Caco-2 (cell line): ENCODE results near the gene SLC46A1. TPM values are rescaled to one million over a fixed set of nuclear protein-coding genes. Genes with fewer than 3 reads are reported as not detected.

Experiments used
- BruUV-seq: library from RNA; stranded (reverse); fragments of 400-500 nt; replicated peaks from 2 replicates; lab custom pipeline; 2021; lab: Mats Ljungman, UMichigan
- CTCF ChIA-PET: fragments of 300-600 bp; sonication (Branson Sonifier 250); formaldehyde crosslinking; loops from one replicate; lab custom pipeline; 2022; ENCODE audit warnings: antibody characterized with exemption; lab: Charles Lee
- POLR2A ChIA-PET: fragments of 300-600 bp; sonication (Branson Sonifier 250); formaldehyde crosslinking; loops from one replicate; lab custom pipeline; 2022; ENCODE audit warnings: antibody characterized with exemption; lab: Charles Lee
- DNase-seq, 2 experiments: peaks; one replicate each; pipeline versions ENCODE4 v3.0.0 to v3.0.0-alpha.2; 2020 to 2022
- H3K27me3 ChIP-seq: replicated peaks from 2 replicates; pipeline ENCODE4 v1.6.0; 2011; ENCODE audit warnings: low read length; ENCODE audit not compliant: control insufficient read depth, insufficient read depth
- H3K36me3 ChIP-seq: 2 replicates; pipeline ENCODE4 v1.5.1; 2011; ENCODE audit warnings: low read length; ENCODE audit not compliant: control insufficient read depth, insufficient read depth
- H3K4me1 ChIP-seq: fragments of 250-450 bp; sonication (Bioruptor Pico); 2 replicates; pipeline ENCODE4 v1.5.1; 2020; ENCODE audit warnings: mild to moderate bottlenecking
- H3K4me3 ChIP-seq: 2 replicates; pipeline ENCODE4 v1.5.1; 2011; ENCODE audit warnings: low read depth, mild to moderate bottlenecking, control low read depth, low read length
- H3K9me3 ChIP-seq: fragments of 250-450 bp; sonication (Bioruptor Pico); 2 replicates; pipeline ENCODE4 v1.5.1; 2020; ENCODE audit warnings: mild to moderate bottlenecking, moderate library complexity
- H3K27ac Mint-ChIP-seq: one replicate; pipeline ENCODE4 v1.8.0; 2022; ENCODE audit warnings: mixed read lengths; ENCODE audit not compliant: unreplicated experiment
- H3K27me3 Mint-ChIP-seq: one replicate; pipeline ENCODE4 v1.8.0; 2022; ENCODE audit warnings: mixed read lengths; ENCODE audit not compliant: insufficient read depth, unreplicated experiment
- H3K36me3 Mint-ChIP-seq: one replicate; pipeline ENCODE4 v1.8.0; 2022; ENCODE audit warnings: mild to moderate bottlenecking, mixed read lengths; ENCODE audit not compliant: insufficient read depth, unreplicated experiment
- H3K4me1 Mint-ChIP-seq: one replicate; pipeline ENCODE4 v1.8.0; 2022; ENCODE audit warnings: low read depth, mixed read lengths; ENCODE audit not compliant: unreplicated experiment
- H3K4me3 Mint-ChIP-seq: one replicate; pipeline ENCODE4 v1.8.0; 2022; ENCODE audit warnings: mild to moderate bottlenecking, moderate library complexity, mixed read lengths; ENCODE audit not compliant: unreplicated experiment
- H3K9me3 Mint-ChIP-seq: one replicate; pipeline ENCODE4 v1.8.0; 2022; ENCODE audit warnings: mixed read lengths; ENCODE audit not compliant: unreplicated experiment
- intact Hi-C: fragments of 100-400 bp; cut with micrococcal nuclease; formaldehyde crosslinking; loops from one replicate; pipeline ENCODE4 v1.10.0; 2022; ENCODE audit not compliant: unreplicated experiment
- total RNA-seq: library from RNA; stranded (reverse); gene quantifications from 2 replicates; pipeline ENCODE4 v1.2.3, GENCODE V29; 2022
- TF ChIP-seq, protein P1 (sequence below), 2 experiments: fragments of 200-600 bp in 1 of 2; IDR thresholded peaks; 1 replicate in 1 of 2; 2 replicates in 1 of 2; pipeline versions ENCODE4 v1.5.1 to v1.8.0; 2011 to 2022; ENCODE audit warnings: antibody characterized with exemption in 1 of 2, control low read depth in 1 of 2, inconsistent platforms in 1 of 2, low read depth in 1 of 2, low read length in 1 of 2, mild to moderate bottlenecking in 1 of 2, moderate library complexity in 1 of 2; ENCODE audit not compliant: insufficient read depth in 1 of 2, severe bottlenecking in 1 of 2, unreplicated experiment in 1 of 2

Gene SLC46A1
- total RNA-seq, 1 experiment from 2014 or later, result 114 TPM

DNA sequence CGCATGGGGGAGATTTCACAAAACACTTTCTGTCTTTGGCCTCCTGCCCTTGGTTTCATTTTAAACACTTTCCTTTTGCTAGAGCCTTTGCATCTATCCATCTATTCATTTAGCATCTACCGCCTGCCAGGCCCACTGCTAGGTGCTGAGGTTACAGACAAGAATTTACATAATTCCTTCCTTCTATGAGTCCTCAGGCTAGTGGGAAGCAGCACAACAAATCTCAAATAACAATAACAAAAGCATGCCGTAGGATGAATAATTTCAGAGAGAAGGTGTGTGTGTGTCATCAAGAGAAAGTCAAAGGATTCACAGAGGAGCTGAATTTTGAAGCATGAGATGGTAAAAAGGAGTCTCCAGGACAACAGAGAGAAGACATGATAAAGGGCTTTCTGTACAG is 6.1 kb upstream of the SLC46A1 start:
- Histone ChIP-seq H3K36me3 (no peaks in the 10 kb centered on the region), H3K27me3 (no peaks in the 10 kb centered on the region), H3K9me3 (no peaks in the 10 kb centered on the region), H3K4me3 (no peak overlapping the region), H3K4me1 (peaks cover 44% of the 10 kb centered on the region)
- intact Hi-C loops, result no loop called here
- H3K36me3 Mint-ChIP-seq, result no peaks in the 10 kb centered on the region
- no peaks in the 10 kb centered on the region for H3K9me3 Mint-ChIP-seq
- no peak overlapping the region for H3K4me3 Mint-ChIP-seq
- ChIA-PET CTCF (no interaction called here), POLR2A (no interaction called here)
- DNase-seq, result no peak
- H3K4me1 Mint-ChIP-seq, result peaks cover 32% of the 10 kb centered on the region
- no peaks in the 10 kb centered on the region for H3K27me3 Mint-ChIP-seq
- H3K27ac Mint-ChIP-seq, result no peak overlapping the region
- TF ChIP-seq, protein P1, sequence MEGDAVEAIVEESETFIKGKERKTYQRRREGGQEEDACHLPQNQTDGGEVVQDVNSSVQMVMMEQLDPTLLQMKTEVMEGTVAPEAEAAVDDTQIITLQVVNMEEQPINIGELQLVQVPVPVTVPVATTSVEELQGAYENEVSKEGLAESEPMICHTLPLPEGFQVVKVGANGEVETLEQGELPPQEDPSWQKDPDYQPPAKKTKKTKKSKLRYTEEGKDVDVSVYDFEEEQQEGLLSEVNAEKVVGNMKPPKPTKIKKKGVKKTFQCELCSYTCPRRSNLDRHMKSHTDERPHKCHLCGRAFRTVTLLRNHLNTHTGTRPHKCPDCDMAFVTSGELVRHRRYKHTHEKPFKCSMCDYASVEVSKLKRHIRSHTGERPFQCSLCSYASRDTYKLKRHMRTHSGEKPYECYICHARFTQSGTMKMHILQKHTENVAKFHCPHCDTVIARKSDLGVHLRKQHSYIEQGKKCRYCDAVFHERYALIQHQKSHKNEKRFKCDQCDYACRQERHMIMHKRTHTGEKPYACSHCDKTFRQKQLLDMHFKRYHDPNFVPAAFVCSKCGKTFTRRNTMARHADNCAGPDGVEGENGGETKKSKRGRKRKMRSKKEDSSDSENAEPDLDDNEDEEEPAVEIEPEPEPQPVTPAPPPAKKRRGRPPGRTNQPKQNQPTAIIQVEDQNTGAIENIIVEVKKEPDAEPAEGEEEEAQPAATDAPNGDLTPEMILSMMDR (IDR thresholded peaks at IDR 0.05; ENCODE audit: insufficient read depth in 1 of 2, low read depth in 1 of 2, low read length in 1 of 2, severe bottlenecking in 1 of 2, unreplicated experiment in 1 of 2), result no peak
- no TSS peak for BruUV-seq

DNA sequence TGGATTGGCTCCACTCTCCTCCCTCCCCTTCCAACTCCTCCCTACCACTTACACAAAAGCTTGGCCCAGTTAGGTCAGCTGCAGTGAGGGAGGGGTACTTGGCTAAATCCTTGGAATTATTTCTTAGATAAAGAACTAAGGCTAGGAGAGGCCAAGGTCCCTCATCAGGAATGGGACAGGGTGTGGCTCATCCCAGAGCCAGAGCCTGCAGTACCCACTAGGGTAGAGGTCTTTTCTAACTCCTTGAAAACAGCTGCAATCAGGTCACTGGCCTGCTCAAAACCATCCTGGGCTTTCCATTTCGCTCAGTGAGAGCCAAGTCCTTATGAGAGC is 1.9 kb upstream of the SLC46A1 start:
- Mint-ChIP-seq H3K9me3 (no peaks in the 10 kb centered on the region), H3K4me1 (peaks cover 31% of the 10 kb centered on the region), H3K27ac (peak overlapping the region; percentile 72), H3K36me3 (peaks cover 30% of the 10 kb centered on the region), H3K27me3 (no peaks in the 10 kb centered on the region), H3K4me3 (peak overlapping the region; percentile 90)
- Histone ChIP-seq H3K4me1 (peaks cover 52% of the 10 kb centered on the region), H3K27me3 (no peaks in the 10 kb centered on the region), H3K4me3 (no peak overlapping the region), H3K36me3 (peaks cover 6% of the 10 kb centered on the region), H3K9me3 (no peaks in the 10 kb centered on the region)
- DNase-seq, result peak in 1 of 2 experiments; percentile 86
- POLR2A ChIA-PET, result interaction anchor here (1.2 to 4.6 kb wide), 8 partner anchors 10 to 72 kb away, joined by 4 to 40 read pairs (median 10); partner anchors contain the start of genes IFT20, POLDIP2, TNFAIP1 and VTN
- CTCF ChIA-PET, result interaction anchor here (0.6 to 3.0 kb wide), 10 partner anchors 8 to 528 kb away, joined by 3 to 40 read pairs (median 4); partner anchors contain the start of genes IFT20, SLC13A2, TNFAIP1 and VTN
- TF ChIP-seq, protein P1 (IDR thresholded peaks at IDR 0.05; ENCODE audit: insufficient read depth in 1 of 2, low read depth in 1 of 2, low read length in 1 of 2, severe bottlenecking in 1 of 2, unreplicated experiment in 1 of 2), result no peak
- no TSS peak for BruUV-seq
- intact Hi-C loops, result loop anchor here (1.0 to 10.0 kb wide), 3 partner anchors 8 to 173 kb away; no protein-coding TSS in a partner anchor

DNA sequence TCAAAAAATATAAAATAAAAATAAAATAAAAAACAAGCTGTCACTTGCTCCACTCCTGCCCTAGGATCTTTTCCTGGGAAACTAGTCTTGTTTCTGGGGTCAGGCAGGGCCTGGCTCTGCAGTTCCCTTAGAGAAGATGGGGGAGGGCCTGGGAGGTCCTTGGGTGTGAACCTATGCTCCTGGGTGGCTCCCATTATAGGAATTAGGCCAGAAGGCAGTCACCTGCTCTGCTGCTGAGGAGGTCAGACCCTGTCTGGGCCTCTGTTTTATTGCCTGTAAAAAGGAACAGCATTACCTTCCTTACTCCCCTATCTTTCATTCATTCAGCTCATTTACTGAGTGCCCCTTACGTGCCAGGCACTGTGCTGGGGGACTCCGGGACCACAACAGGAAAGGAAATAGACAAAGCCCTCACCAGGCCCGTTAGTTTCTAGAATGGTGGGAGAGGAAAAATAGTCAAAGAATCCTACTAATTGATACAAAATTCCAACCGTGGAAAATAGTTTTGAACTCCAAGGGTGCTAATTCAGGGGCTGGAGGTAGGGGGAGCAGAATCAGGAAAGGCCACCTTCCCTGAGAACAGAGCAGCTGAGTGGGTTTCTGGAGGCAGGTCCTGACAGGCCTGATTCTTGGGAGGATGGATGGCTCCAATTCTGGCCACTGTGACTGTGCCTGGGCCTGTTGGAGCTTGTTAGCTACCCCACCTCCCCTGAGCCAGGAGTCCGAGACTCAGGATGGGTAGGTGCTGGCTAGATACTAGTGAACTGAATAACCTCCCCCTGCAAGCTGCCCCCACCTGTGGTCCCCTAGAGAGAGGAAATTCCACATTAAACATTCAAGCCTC is 1.3 kb upstream of the SLC46A1 start:
- Mint-ChIP-seq H3K4me1 (peaks cover 31% of the 10 kb centered on the region), H3K9me3 (no peaks in the 10 kb centered on the region), H3K36me3 (peaks cover 36% of the 10 kb centered on the region), H3K27ac (peak overlapping the region; percentile 72), H3K4me3 (peak overlapping the region; percentile 90), H3K27me3 (no peaks in the 10 kb centered on the region)
- ChIA-PET POLR2A (interaction anchor here (0.5 to 4.6 kb wide), 9 partner anchors 9 to 72 kb away, joined by 4 to 40 read pairs (median 9); partner anchors contain the start of genes IFT20, POLDIP2, TNFAIP1 and VTN), CTCF (interaction anchor here (0.6 to 3.0 kb wide), 10 partner anchors 8 to 527 kb away, joined by 3 to 40 read pairs (median 4); partner anchors contain the start of genes IFT20, SLC13A2, TNFAIP1 and VTN)
- Histone ChIP-seq H3K4me3 (no peak overlapping the region), H3K27me3 (no peaks in the 10 kb centered on the region), H3K9me3 (no peaks in the 10 kb centered on the region), H3K36me3 (peaks cover 8% of the 10 kb centered on the region), H3K4me1 (peaks cover 52% of the 10 kb centered on the region)
- peak; percentile 80 to 96 for DNase-seq
- TF ChIP-seq, protein P1 (IDR thresholded peaks at IDR 0.05; ENCODE audit: insufficient read depth in 1 of 2, low read depth in 1 of 2, low read length in 1 of 2, severe bottlenecking in 1 of 2, unreplicated experiment in 1 of 2), result peak; percentile 49 to 59
- BruUV-seq, result no TSS peak
- intact Hi-C loops, result loop anchor here (1.0 to 10.0 kb wide), 3 partner anchors 9 to 173 kb away; no protein-coding TSS in a partner anchor
